ENCODE data around the gene RAB27A.

GRCh38 chr15:55245059-55245458, 44.6 kb downstream of the RAB27A start:
- TF ChIP-seq, protein P1, sequence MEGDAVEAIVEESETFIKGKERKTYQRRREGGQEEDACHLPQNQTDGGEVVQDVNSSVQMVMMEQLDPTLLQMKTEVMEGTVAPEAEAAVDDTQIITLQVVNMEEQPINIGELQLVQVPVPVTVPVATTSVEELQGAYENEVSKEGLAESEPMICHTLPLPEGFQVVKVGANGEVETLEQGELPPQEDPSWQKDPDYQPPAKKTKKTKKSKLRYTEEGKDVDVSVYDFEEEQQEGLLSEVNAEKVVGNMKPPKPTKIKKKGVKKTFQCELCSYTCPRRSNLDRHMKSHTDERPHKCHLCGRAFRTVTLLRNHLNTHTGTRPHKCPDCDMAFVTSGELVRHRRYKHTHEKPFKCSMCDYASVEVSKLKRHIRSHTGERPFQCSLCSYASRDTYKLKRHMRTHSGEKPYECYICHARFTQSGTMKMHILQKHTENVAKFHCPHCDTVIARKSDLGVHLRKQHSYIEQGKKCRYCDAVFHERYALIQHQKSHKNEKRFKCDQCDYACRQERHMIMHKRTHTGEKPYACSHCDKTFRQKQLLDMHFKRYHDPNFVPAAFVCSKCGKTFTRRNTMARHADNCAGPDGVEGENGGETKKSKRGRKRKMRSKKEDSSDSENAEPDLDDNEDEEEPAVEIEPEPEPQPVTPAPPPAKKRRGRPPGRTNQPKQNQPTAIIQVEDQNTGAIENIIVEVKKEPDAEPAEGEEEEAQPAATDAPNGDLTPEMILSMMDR (IDR thresholded peaks at IDR 0.05): no peak
- TF ChIP-seq POLR2A (IDR thresholded peaks at IDR 0.05): no peak
